ENCODE measurements around the gene CHST15.

The CHST15 gene

GRCh38 chr10:124041675-124042445 lies 51.5 kb downstream of the CHST15 start:
- Histone ChIP-seq H3K4me3 (ENCODE audit: low read depth, low read length) (no peak overlapping the region), H3K36me3 (no peaks in the 10 kb centered on the region), H3K9me3 (no peaks in the 10 kb centered on the region), H3K4me1 (peaks cover 11% of the 10 kb centered on the region), H3K27me3 (no peaks in the 10 kb centered on the region)
- DNase-seq = peak; percentile 59
- TF ChIP-seq, protein P1, sequence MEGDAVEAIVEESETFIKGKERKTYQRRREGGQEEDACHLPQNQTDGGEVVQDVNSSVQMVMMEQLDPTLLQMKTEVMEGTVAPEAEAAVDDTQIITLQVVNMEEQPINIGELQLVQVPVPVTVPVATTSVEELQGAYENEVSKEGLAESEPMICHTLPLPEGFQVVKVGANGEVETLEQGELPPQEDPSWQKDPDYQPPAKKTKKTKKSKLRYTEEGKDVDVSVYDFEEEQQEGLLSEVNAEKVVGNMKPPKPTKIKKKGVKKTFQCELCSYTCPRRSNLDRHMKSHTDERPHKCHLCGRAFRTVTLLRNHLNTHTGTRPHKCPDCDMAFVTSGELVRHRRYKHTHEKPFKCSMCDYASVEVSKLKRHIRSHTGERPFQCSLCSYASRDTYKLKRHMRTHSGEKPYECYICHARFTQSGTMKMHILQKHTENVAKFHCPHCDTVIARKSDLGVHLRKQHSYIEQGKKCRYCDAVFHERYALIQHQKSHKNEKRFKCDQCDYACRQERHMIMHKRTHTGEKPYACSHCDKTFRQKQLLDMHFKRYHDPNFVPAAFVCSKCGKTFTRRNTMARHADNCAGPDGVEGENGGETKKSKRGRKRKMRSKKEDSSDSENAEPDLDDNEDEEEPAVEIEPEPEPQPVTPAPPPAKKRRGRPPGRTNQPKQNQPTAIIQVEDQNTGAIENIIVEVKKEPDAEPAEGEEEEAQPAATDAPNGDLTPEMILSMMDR (IDR thresholded peaks at IDR 0.05; ENCODE audit: low read depth, low read length) = peak; percentile 22

GRCh38 chr10:124040451-124041188 lies 52.8 kb downstream of the CHST15 start:
- H3K4me1 ChIP-seq = peaks cover 11% of the 10 kb centered on the region
- no peaks in the 10 kb centered on the region for H3K27me3 ChIP-seq
- H3K36me3 ChIP-seq = no peaks in the 10 kb centered on the region
- TF ChIP-seq, protein P1 (IDR thresholded peaks at IDR 0.05; ENCODE audit: low read depth, low read length) = no peak
- H3K4me3 ChIP-seq (ENCODE audit: low read depth, low read length) = no peak overlapping the region
- no peaks in the 10 kb centered on the region for H3K9me3 ChIP-seq
- DNase-seq = no peak

DNA sequence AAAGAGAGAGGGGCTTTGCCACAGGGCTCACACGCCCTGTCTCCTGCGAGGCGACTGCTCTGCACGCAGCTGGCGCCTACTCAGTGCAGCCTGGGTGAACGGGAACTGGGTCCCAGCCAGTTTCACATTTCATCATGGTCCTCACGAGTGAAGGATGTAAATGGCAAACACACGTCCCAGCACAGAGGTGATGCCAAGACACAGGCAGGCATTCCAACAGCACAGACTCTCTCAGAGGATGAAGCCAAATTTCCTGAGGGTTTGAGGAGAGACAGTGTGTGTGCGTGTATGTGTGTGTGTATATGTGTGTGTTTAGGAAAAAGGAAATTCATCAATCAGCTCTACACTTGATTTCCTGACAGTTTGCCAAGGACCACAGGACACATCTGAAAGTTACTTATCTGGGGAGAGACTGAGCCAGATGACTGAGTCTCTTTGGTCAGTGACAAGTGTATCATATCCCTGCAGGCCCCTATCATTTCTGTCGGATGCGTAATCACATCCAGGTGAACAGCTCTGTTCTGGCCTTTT lies 53.9 kb downstream of the CHST15 start:
- H3K9me3 ChIP-seq = no peaks in the 10 kb centered on the region
- no peak for DNase-seq
- TF ChIP-seq, protein P1 (IDR thresholded peaks at IDR 0.05; ENCODE audit: low read depth, low read length) = no peak
- no peak overlapping the region for H3K4me3 ChIP-seq (ENCODE audit: low read depth, low read length)
- H3K36me3 ChIP-seq = no peaks in the 10 kb centered on the region
- H3K27me3 ChIP-seq = no peaks in the 10 kb centered on the region
- peaks cover 11% of the 10 kb centered on the region for H3K4me1 ChIP-seq

DNA sequence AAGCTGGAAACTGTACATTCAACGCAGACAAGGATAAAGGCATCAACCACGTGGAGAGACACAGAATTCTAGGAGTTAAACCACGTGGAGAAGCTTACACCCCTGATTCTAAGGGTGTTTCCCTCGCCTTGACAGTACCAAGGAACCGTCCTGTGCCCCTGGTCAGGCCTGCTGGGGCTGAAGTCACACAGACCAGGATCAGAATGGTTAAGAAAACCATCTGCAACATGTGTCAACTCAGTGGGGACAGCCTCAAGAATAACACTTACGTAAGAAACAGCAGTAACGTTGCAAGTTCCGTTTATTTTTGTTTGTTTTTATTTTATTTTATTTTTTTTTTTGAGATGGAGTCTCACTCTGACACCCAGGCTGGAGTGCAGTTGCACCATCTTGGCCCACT lies 55.6 kb downstream of the CHST15 start:
- H3K4me3 ChIP-seq (ENCODE audit: low read depth, low read length) = no peak overlapping the region
- H3K27me3 ChIP-seq = no peaks in the 10 kb centered on the region
- H3K36me3 ChIP-seq = no peaks in the 10 kb centered on the region
- TF ChIP-seq, protein P1 (IDR thresholded peaks at IDR 0.05; ENCODE audit: low read depth, low read length) = no peak
- H3K4me1 ChIP-seq = peaks cover 10% of the 10 kb centered on the region
- H3K9me3 ChIP-seq = no peaks in the 10 kb centered on the region
- no peak for DNase-seq

DNA sequence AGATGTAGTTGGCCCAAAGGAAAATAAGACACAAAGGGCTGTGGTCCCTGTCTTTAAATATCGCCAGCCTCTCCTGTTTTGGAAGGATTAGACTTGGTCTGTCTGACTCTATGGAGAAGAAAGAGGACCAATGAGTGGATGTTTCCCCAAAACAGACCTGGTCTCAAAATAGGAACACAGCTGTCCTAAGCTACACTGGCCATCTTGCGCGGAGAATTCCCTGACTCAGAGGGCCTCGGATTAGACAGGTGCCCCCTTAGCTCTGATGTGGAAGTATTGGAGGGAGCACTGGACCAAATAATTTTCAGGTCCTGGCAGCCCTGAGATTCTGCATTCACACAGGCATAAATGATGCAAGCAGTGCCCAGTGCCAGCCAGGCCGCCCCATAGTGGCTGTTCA lies 56.1 kb downstream of the CHST15 start:
- H3K4me3 ChIP-seq (ENCODE audit: low read depth, low read length) = no peak overlapping the region
- H3K9me3 ChIP-seq = no peaks in the 10 kb centered on the region
- DNase-seq = no peak
- peaks cover 5% of the 10 kb centered on the region for H3K4me1 ChIP-seq
- H3K36me3 ChIP-seq = no peaks in the 10 kb centered on the region
- TF ChIP-seq, protein P1 (IDR thresholded peaks at IDR 0.05; ENCODE audit: low read depth, low read length) = no peak
- H3K27me3 ChIP-seq = no peaks in the 10 kb centered on the region

Measured in BE2C (cell line).